Keratinocyte (primary cell): Measurements from ENCODE around the gene ZMYND19. TPM values are rescaled to one million over a fixed set of nuclear protein-coding genes. Genes with fewer than 3 reads are reported as not detected.

ENCODE experiments used
- DNase-seq: peaks from one replicate; pipeline ENCODE4 v3.0.0-alpha.2; 2011; ENCODE audit warnings: low read depth, missing footprints, low spot score
- FAIRE-seq: peaks from 2 replicates; lab custom pipeline; 2011; peaks lifted over from hg19 to GRCh38; lab: Jason Lieb, UNC
- H2AFZ ChIP-seq: 2 replicates; pipeline ENCODE4 v1.6.0; 2012; ENCODE audit warnings: low read length, control low read depth, inconsistent platforms; ENCODE audit not compliant: control insufficient read depth
- H3K27ac ChIP-seq: 2 replicates; pipeline ENCODE4 v1.5.1; 2011; ENCODE audit warnings: low read length; ENCODE audit not compliant: control insufficient read depth, insufficient read depth
- H3K27me3 ChIP-seq: 3 replicates; pipeline ENCODE4 v1.6.0; 2011; ENCODE audit warnings: low read length; ENCODE audit not compliant: control insufficient read depth, insufficient read depth; ENCODE audit errors: extremely low read depth
- H3K36me3 ChIP-seq, 2 experiments: 2 replicates in 1 of 2; 3 replicates in 1 of 2; pipeline ENCODE4 v1.5.1; 2011; ENCODE audit warnings: low read length in 2 of 2, mild to moderate bottlenecking in 1 of 2; ENCODE audit not compliant: control insufficient read depth in 2 of 2, insufficient read depth in 2 of 2; ENCODE audit errors: extremely low read depth in 1 of 2
- H3K4me1 ChIP-seq: 3 replicates; pipeline ENCODE4 v1.5.1; 2011; ENCODE audit warnings: low read length; ENCODE audit not compliant: control insufficient read depth, insufficient read depth; ENCODE audit errors: extremely low read depth
- H3K4me2 ChIP-seq: 3 replicates; pipeline ENCODE4 v1.6.0; 2011; ENCODE audit warnings: low read depth, low read length; ENCODE audit not compliant: control insufficient read depth, insufficient read depth; ENCODE audit errors: extremely low read depth
- H3K4me3 ChIP-seq, 3 experiments: fragments of 200-600 bp in 1 of 3; sonication (generic) in 1 of 3; 2 replicates in 2 of 3; 3 replicates in 1 of 3; pipeline ENCODE4 v1.5.1; 2011 to 2016; ENCODE audit warnings: low read length in 3 of 3, mild to moderate bottlenecking in 3 of 3, control low read depth in 2 of 3, inconsistent platforms in 1 of 3, low read depth in 1 of 3, mixed read lengths in 1 of 3, mixed run types in 1 of 3, moderate library complexity in 1 of 3; ENCODE audit not compliant: control insufficient read depth in 2 of 3, insufficient read depth in 2 of 3; ENCODE audit errors: extremely low read depth in 1 of 3
- H3K79me2 ChIP-seq: 2 replicates; pipeline ENCODE4 v1.6.0; 2012; ENCODE audit warnings: low read length; ENCODE audit not compliant: control insufficient read depth, insufficient read depth
- H3K9ac ChIP-seq: 3 replicates; pipeline ENCODE4 v1.6.0; 2011; ENCODE audit warnings: low read length; ENCODE audit not compliant: control insufficient read depth, insufficient read depth; ENCODE audit errors: extremely low read depth
- H3K9me1 ChIP-seq: 3 replicates; pipeline ENCODE4 v1.6.0; 2011; ENCODE audit warnings: low read length; ENCODE audit not compliant: control insufficient read depth, insufficient read depth; ENCODE audit errors: extremely low read depth
- H3K9me3 ChIP-seq: 2 replicates; pipeline ENCODE4 v1.5.1; 2012; ENCODE audit warnings: low read depth, low read length; ENCODE audit not compliant: control insufficient read depth
- H4K20me1 ChIP-seq: 3 replicates; pipeline ENCODE4 v1.6.0; 2011; ENCODE audit warnings: low read length; ENCODE audit not compliant: control insufficient read depth, insufficient read depth; ENCODE audit errors: extremely low read depth
- CTCF ChIP-seq, 3 experiments: IDR thresholded peaks in 1 of 3; conservative IDR thresholded peaks in 1 of 3; optimal IDR thresholded peaks in 1 of 3; 2 replicates in 2 of 3; 3 replicates in 1 of 3; pipeline versions ENCODE3 to v1.5.1; 2011; ENCODE audit warnings: low read length in 3 of 3, mild to moderate bottlenecking in 3 of 3, moderate library complexity in 2 of 3, control low read depth in 1 of 3, inconsistent platforms in 1 of 3; ENCODE audit not compliant: insufficient read depth in 2 of 3; ENCODE audit errors: extremely low read depth in 1 of 3
- EZH2 ChIP-seq: IDR thresholded peaks from one replicate; pipeline ENCODE4 v1.6.1; 2012; ENCODE audit warnings: inconsistent platforms, mild to moderate bottlenecking, low read length, moderate library complexity
- dilution Hi-C: fragments of 300-500 bp; cut with MboI; formaldehyde crosslinking; loops from one replicate; pipeline ENCODE4 v1.7.0; 2020; ENCODE audit warnings: low sequenced_read_pairs; ENCODE audit not compliant: extremely low pct_ligation_motif_present
- polyA plus RNA-seq, 5 experiments: library from polyadenylated mRNA; depleted of rRNA in 3 of 5; stranded (reverse) in 3 of 5; stranded (forward) in 1 of 5; unstranded in 1 of 5; fragments of >200 nt; gene quantifications; 1 replicate in 1 of 5; 2 replicates in 3 of 5; 3 replicates in 1 of 5; pipeline versions ENCODE4 v1.2.1 to v1.2.3, GENCODE V29; 2011 to 2012; ENCODE audit warnings: missing spikeins in 2 of 5, low read depth in 1 of 5, low replicate concordance in 1 of 5

Gene ZMYND19
- polyA plus RNA-seq, 1 donor (not counting 4 experiments of a cell fraction or from before 2014, with no cell fraction given) = 25.8 TPM

DNA sequence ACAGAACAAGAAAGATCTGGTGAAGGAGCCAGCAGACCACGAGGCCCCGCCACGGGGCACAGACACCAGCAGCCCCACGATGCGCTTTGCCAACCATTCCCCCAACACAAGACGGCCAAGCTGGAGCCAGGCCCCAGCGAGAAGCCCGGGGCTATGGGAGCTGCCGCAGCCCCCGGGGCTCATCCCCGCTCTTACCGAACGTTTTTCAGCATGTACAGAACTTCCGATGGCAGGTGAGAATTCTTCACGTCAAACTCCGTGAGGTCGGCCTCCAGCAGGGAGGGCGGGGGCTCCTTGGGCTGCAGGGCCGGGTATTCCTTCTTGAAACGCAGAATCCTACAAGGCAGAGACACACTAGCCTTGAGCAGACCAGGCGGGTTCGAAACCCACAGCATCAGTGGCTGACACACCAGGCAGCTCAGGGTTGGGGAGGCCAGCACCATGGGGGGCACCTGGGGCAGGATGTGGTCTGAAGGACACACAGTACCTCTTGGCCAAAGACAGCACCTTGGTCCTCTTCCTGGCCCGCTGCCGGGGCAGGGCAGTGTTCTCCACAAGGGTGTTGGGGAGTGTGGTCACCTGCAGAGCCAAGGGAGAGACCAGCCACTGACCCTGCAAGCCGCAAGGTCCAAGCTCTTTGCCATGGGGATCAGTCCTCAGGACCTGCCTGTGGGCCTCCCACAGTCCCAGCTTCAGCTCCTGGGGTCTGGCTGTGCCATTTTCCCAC is 46.9 kb downstream of the ZMYND19 start:
- Histone ChIP-seq H3K27ac (no peak overlapping the region), H2AFZ (no peak overlapping the region), H3K4me1 (no peaks in the 10 kb centered on the region), H4K20me1 (no peaks in the 10 kb centered on the region), H3K4me3 (no peak overlapping the region), H3K27me3 (no peaks in the 10 kb centered on the region), H3K36me3 (no peaks in the 10 kb centered on the region), H3K9me3 (no peaks in the 10 kb centered on the region), H3K9me1 (no peaks in the 10 kb centered on the region), H3K79me2 (no peaks in the 10 kb centered on the region), H3K4me2 (no peak overlapping the region), H3K9ac (no peak overlapping the region)
- TF ChIP-seq EZH2 (no peak), CTCF (optimal IDR thresholded peaks at IDR 0.05 in 1 of 3, IDR thresholded peaks at IDR 0.05 in 1 of 3, conservative IDR thresholded peaks at IDR 0.05 in 1 of 3; ENCODE audit: extremely low read depth in 1 of 3, insufficient read depth in 2 of 3, low read length in 3 of 3) (no peak)
- FAIRE-seq (no peak), DNase-seq (no peak)
- dilution Hi-C loops = no loop called here

GRCh38 chr9:137542486-137542885 is 47.8 kb downstream of the ZMYND19 start:
- Histone ChIP-seq H3K36me3 (no peaks in the 10 kb centered on the region), H3K9me1 (no peaks in the 10 kb centered on the region), H3K4me1 (no peaks in the 10 kb centered on the region), H3K27me3 (no peaks in the 10 kb centered on the region), H3K79me2 (no peaks in the 10 kb centered on the region), H2AFZ (no peak overlapping the region), H3K27ac (no peak overlapping the region), H3K9me3 (no peaks in the 10 kb centered on the region), H3K4me2 (no peak overlapping the region), H3K4me3 (no peak overlapping the region), H3K9ac (no peak overlapping the region), H4K20me1 (no peaks in the 10 kb centered on the region)
- no peak for TF ChIP-seq EZH2
- DNase-seq (no peak), FAIRE-seq (no peak)
- dilution Hi-C loops = no loop called here

DNA sequence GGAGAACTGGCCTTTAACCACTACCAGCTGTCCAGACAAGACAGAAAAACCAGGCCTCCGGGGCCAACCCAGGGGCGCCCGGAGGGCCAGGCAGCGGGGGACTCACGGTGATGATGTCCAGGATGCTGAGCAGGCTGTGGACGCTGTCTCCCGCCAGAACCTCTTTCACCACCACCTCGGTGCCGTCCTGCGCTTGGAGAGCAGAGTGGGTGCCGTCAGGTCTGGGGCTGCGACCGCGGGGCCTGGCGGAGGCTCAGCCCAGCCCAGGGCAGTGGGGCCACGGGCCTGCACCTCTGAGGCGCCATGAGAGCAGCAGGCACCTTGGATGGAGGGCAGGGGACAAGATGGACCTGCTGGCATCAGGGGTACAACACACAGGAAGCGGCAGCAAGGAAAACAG is 49.8 kb downstream of the ZMYND19 start:
- FAIRE-seq = no peak
- no peak for TF ChIP-seq CTCF (optimal IDR thresholded peaks at IDR 0.05 in 1 of 3, IDR thresholded peaks at IDR 0.05 in 1 of 3, conservative IDR thresholded peaks at IDR 0.05 in 1 of 3; ENCODE audit: extremely low read depth in 1 of 3, insufficient read depth in 2 of 3, low read length in 3 of 3)
- no peak for TF ChIP-seq EZH2
- H3K27ac ChIP-seq = no peak overlapping the region
- no peak overlapping the region for H2AFZ ChIP-seq
- H3K9ac ChIP-seq = no peak overlapping the region
- no peaks in the 10 kb centered on the region for H4K20me1 ChIP-seq
- H3K36me3 ChIP-seq = no peaks in the 10 kb centered on the region
- no peaks in the 10 kb centered on the region for H3K9me1 ChIP-seq
- DNase-seq = no peak
- no peak overlapping the region for H3K4me2 ChIP-seq
- dilution Hi-C loops = no loop called here
- no peaks in the 10 kb centered on the region for H3K27me3 ChIP-seq
- no peaks in the 10 kb centered on the region for H3K79me2 ChIP-seq
- no peak overlapping the region for H3K4me3 ChIP-seq
- no peaks in the 10 kb centered on the region for H3K4me1 ChIP-seq
- H3K9me3 ChIP-seq = no peaks in the 10 kb centered on the region
